ENCODE measurements around the gene ROR1.
A peak's percentile ranks its signal among the peaks of the same experiment; 100 is the strongest.

The ROR1 gene

GRCh38 chr1:63836830-63837229 is 63.0 kb downstream of the ROR1 start:
- no peak for DNase-seq (ENCODE audit: low read depth)
- H3K4me3 ChIP-seq (ENCODE audit: low read length) = no peak overlapping the region
- TF ChIP-seq CTCF (IDR thresholded peaks at IDR 0.05; ENCODE audit: insufficient read depth, low read depth, low read length, missing control alignments) = no peak

- TF ChIP-seq CTCF (IDR thresholded peaks at IDR 0.05; ENCODE audit: insufficient read depth, low read depth, low read length, missing control alignments) = no peak
- no peak for DNase-seq (ENCODE audit: low read depth)
- H3K4me3 ChIP-seq (ENCODE audit: low read length) = no peak overlapping the region
Observed at GRCh38 chr1:63843010-63843409, 69.2 kb downstream of the ROR1 start.

- no peak overlapping the region for H3K4me3 ChIP-seq (ENCODE audit: low read length)
- no peak for TF ChIP-seq CTCF (IDR thresholded peaks at IDR 0.05; ENCODE audit: insufficient read depth, low read depth, low read length, missing control alignments)
Observed at GRCh38 chr1:63843884-63844283, 70.1 kb downstream of the ROR1 start.

GRCh38 chr1:63845346-63845745 is 71.5 kb downstream of the ROR1 start:
- no peak for TF ChIP-seq CTCF (IDR thresholded peaks at IDR 0.05; ENCODE audit: insufficient read depth, low read depth, low read length, missing control alignments)

More at GRCh38 chr1:63843884-63844283, 70.1 kb downstream of the ROR1 start:
- DNase-seq (ENCODE audit: low read depth) = no peak

GRCh38 chr1:63847308-63847910 is 73.6 kb downstream of the ROR1 start:
- H3K4me3 ChIP-seq (ENCODE audit: low read length) = no peak overlapping the region
- peak; percentile 80 for DNase-seq (ENCODE audit: low read depth)
- peak; percentile 44 for TF ChIP-seq CTCF (IDR thresholded peaks at IDR 0.05; ENCODE audit: insufficient read depth, low read depth, low read length, missing control alignments)

More at GRCh38 chr1:63845346-63845745, 71.5 kb downstream of the ROR1 start:
- no peak overlapping the region for H3K4me3 ChIP-seq (ENCODE audit: low read length)
- DNase-seq (ENCODE audit: low read depth) = no peak

GRCh38 chr1:63848733-63849132 is 74.9 kb downstream of the ROR1 start:
- no peak overlapping the region for H3K4me3 ChIP-seq (ENCODE audit: low read length)
- no peak for DNase-seq (ENCODE audit: low read depth)
- no peak for TF ChIP-seq CTCF (IDR thresholded peaks at IDR 0.05; ENCODE audit: insufficient read depth, low read depth, low read length, missing control alignments)

- H3K4me3 ChIP-seq (ENCODE audit: low read length) = no peak overlapping the region
Observed at GRCh38 chr1:63849149-63849548, 75.3 kb downstream of the ROR1 start.

More at GRCh38 chr1:63849149-63849548, 75.3 kb downstream of the ROR1 start:
- DNase-seq (ENCODE audit: low read depth) = no peak
- TF ChIP-seq CTCF (IDR thresholded peaks at IDR 0.05; ENCODE audit: insufficient read depth, low read depth, low read length, missing control alignments) = no peak

All from epithelial cell of esophagus (primary cell).